Left lung (tissue), 10 donors: Measurements from ENCODE around the gene TFIP11. TPM values are rescaled to one million over a fixed set of nuclear protein-coding genes. Genes with fewer than 3 reads are reported as not detected.

ENCODE experiments used
- ATAC-seq: fragments of 200-7000 bp; cut with Tn5 transposase; one replicate; pipeline ENCODE4 v1.9.1; 2020; ENCODE audit warnings: moderate library complexity
- DNase-seq, 4 donors: peaks; one replicate each; pipeline ENCODE4 v3.0.0-alpha.2; 2013 to 2020
- H3K27ac ChIP-seq, 2 donors: fragments of 200-600 bp; sonication (generic) in 1 of 2; one replicate each; pipeline versions ENCODE4 v1.5.0 to v1.8.0; 2020 to 2021
- H3K27me3 ChIP-seq, 2 donors: fragments of 200-600 bp; sonication (generic) in 1 of 2; one replicate each; pipeline versions ENCODE4 v1.5.0 to v1.8.0; 2020 to 2021
- H3K36me3 ChIP-seq, 2 donors: fragments of 200-600 bp; sonication (generic) in 1 of 2; one replicate each; pipeline versions ENCODE4 v1.5.0 to v1.8.0; 2020 to 2021
- H3K4me1 ChIP-seq, 2 donors: fragments of 200-600 bp; one replicate each; pipeline ENCODE4 v1.8.0; 2021
- H3K4me3 ChIP-seq, 2 donors: fragments of 200-600 bp; sonication (generic) in 1 of 2; one replicate each; pipeline versions ENCODE4 v1.5.0 to v1.8.0; 2020 to 2021; ENCODE audit warnings: mild to moderate bottlenecking in 1 of 2
- H3K9me3 ChIP-seq, 2 donors: fragments of 200-600 bp; sonication (generic) in 1 of 2; one replicate each; pipeline versions ENCODE4 v1.5.0 to v1.8.0; 2020 to 2021
- CTCF ChIP-seq, 2 donors: fragments of 200-600 bp; sonication (generic) in 1 of 2; IDR thresholded peaks; one replicate each; pipeline versions ENCODE4 v1.5.0 to v1.8.0; 2021; ENCODE audit warnings: antibody characterized with exemption in 2 of 2
- intact Hi-C, 2 donors: fragments of 100-400 bp; cut with DNase I; formaldehyde crosslinking; loops; one replicate each; pipeline versions ENCODE4 v1.11.2 to v1.14.2; 2022
- polyA plus RNA-seq, 6 donors: library from polyadenylated mRNA; unstranded; fragments of 120-200 nt; gene quantifications; one replicate each; pipeline ENCODE4 v1.2.1, GENCODE V29; 2013; ENCODE audit not compliant: insufficient read length in 6 of 6
- total RNA-seq, 2 donors: library from RNA; stranded (reverse); fragmentation: NEBNext Ultra II Directional; extraction: Animal tissue kit (Norgen Biotek cat#: 25700); gene quantifications; one replicate each; pipeline ENCODE4 v1.2.1, GENCODE V29; 2021
- donor health status: DM: no; HTN: yes; CAD: no.
- donor health status: DM: no; HTN: no; CAD: no.

The TFIP11 gene
- total and polyA plus RNA-seq, 8 donors, result 32.1 to 39.9 (median 36.8) TPM

- Histone ChIP-seq H3K9me3 (no peaks in the 10 kb centered on the region), H3K36me3 (peaks cover 0 to 75% of the 10 kb centered on the region in 2 donors), H3K4me1 (no peaks in the 10 kb centered on the region), H3K27ac (no peak overlapping the region), H3K4me3 (no peak overlapping the region), H3K27me3 (no peaks in the 10 kb centered on the region)
- ATAC-seq (no peak), DNase-seq (no peak)
- TF ChIP-seq CTCF (IDR thresholded peaks at IDR 0.05), result no peak
- intact Hi-C loops, result no loop called here
These were observed 58.3 kb downstream of the TFIP11 start for GRCh38 chr22:26453812-26454500.

GRCh38 chr22:26453216-26453615 lies 59.1 kb downstream of the TFIP11 start:
- H3K36me3 ChIP-seq, result peaks cover 0 to 68% of the 10 kb centered on the region in 2 donors
- no peak for TF ChIP-seq CTCF (IDR thresholded peaks at IDR 0.05)

DNA sequence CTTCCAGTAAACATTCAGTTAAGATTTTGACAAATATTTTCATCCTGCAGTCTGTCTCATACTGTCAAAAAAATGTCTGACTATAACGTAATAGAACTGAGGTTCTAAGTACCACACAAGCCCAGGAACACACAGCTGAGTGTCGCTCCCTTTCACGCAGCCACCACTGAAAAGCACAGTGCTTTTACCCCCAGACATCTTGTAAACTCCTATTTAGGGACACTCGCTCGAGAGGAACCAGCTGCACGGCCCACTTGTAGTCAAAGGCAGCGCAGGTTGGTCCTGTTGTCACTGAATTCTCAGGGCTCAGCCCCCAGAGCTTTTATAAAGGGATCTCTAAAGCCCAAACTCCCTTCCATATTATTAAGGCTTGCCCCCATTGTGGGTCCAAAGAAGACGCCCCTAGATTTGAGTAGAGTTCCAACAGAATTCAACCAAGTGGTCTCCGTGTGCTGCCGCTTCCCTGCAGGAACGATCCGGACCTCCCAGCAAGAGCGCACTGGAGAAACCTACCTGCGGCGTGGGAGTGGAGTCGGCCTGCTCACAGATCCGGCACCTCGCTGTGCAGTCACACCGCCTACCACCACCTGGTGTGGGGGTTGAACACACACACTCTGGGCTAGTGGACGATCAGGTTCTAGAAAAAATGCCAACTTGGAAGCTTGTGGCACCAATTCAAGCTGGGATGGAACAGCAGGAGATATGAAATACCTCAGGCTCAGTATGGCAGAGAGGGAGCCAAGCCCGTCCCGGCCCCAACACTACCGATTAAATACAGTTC lies 59.8 kb downstream of the TFIP11 start:
- no peak for TF ChIP-seq CTCF (IDR thresholded peaks at IDR 0.05)
- Histone ChIP-seq H3K27ac (no peak overlapping the region), H3K4me1 (no peaks in the 10 kb centered on the region), H3K4me3 (no peak overlapping the region), H3K27me3 (no peaks in the 10 kb centered on the region), H3K36me3 (peaks cover 0 to 60% of the 10 kb centered on the region in 2 donors), H3K9me3 (no peaks in the 10 kb centered on the region)
- DNase-seq (no peak), ATAC-seq (no peak)
- intact Hi-C loops, result no loop called here

More at GRCh38 chr22:26453216-26453615, 59.1 kb downstream of the TFIP11 start:
- no peak overlapping the region for H3K4me3 ChIP-seq
- no peaks in the 10 kb centered on the region for H3K4me1 ChIP-seq
- no peaks in the 10 kb centered on the region for H3K9me3 ChIP-seq
- ATAC-seq (no peak), DNase-seq (no peak)
- no peak overlapping the region for H3K27ac ChIP-seq
- H3K27me3 ChIP-seq, result no peaks in the 10 kb centered on the region
- intact Hi-C loops, result no loop called here

DNA sequence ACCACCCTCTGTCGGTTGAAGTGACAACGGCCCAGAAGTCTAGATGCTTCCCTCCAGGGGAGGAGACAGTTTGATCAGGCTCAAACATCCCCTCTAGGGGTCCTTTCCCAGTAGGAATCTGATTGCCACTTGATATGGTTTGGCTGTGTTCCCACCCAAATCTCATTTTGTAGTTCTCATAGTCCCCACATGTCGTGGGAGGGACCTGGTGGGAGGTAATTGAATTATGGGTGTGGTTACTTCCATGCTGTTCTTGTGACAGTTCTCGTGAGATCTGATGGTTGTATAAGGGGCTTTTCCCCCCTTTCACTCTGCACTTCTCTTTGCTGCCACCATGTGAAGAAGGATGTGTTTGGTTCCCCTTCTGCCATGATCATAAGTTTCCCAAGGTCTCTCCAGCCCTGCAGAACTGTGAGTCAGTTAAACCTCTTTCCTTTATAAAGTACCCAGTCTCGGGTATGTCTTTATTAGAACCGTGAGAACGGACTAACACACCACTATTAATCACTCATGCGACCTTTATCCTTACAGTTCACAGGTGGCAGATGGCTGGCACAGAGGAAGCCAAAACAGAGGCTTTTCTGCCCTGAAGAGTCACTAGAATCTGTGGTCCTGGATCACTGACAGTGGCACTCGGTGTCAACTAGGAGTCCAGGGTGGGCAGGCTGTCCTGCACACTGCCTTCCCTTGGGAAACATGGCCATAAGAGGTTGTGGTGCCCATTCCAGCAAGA lies 61.7 kb downstream of the TFIP11 start:
- no peaks in the 10 kb centered on the region for H3K4me1 ChIP-seq
- ATAC-seq, result no peak

More for the DNA sequence above, 61.7 kb downstream of the TFIP11 start:
- Histone ChIP-seq H3K27ac (no peak overlapping the region), H3K27me3 (no peaks in the 10 kb centered on the region), H3K9me3 (no peaks in the 10 kb centered on the region), H3K36me3 (peaks cover 0 to 43% of the 10 kb centered on the region in 2 donors), H3K4me3 (no peak overlapping the region)
- intact Hi-C loops, result no loop called here
- no peak for TF ChIP-seq CTCF (IDR thresholded peaks at IDR 0.05)
- DNase-seq, result no peak
